Stimulated activated CD4-positive, alpha-beta T cell treated with anti-CD3 and anti-CD28 coated beads, Interleukin-15, amount 100 ng/mL, for 48 hours (primary cell): ENCODE results near the gene SPATA21.
"Not testable (repeated sequence)": the region's sequence is repeated elsewhere in the genome, so short reads cannot be mapped to it uniquely, and the experiment has no call there.

Experiments
- DNase-seq, 2 donors: peaks; one replicate each; pipeline ENCODE4 v3.0.0-alpha.2; 2020; ENCODE audit warnings: low read depth in 2 of 2

SPATA21 gene

GRCh38 chr1:16436946-16437474 is at the start of gene SPATA21:
SPATA21 (minus strand) TSS chr1:16437424; CDS start chr1:16431371, 6,053 bp downstream.
- DNase-seq: no peak

GRCh38 chr1:16487011-16487410 is 49.8 kb upstream of the SPATA21 start:
- DNase-seq: not testable (repeated sequence)

- DNase-seq: not testable (repeated sequence)
These were observed 49.1 kb upstream of the SPATA21 start for GRCh38 chr1:16486316-16486715.

- no peak for DNase-seq
These were observed 47.7 kb upstream of the SPATA21 start for GRCh38 chr1:16484931-16485330.

GRCh38 chr1:16484501-16484835 is 47.2 kb upstream of the SPATA21 start:
- no peak for DNase-seq

GRCh38 chr1:16483639-16484500 is 46.6 kb upstream of the SPATA21 start:
- DNase-seq: not testable (repeated sequence)

GRCh38 chr1:16483146-16483545 is 45.9 kb upstream of the SPATA21 start:
- DNase-seq: not testable (repeated sequence)

- no peak for DNase-seq
These were observed 40.9 kb upstream of the SPATA21 start for GRCh38 chr1:16478091-16478490.

- not testable (repeated sequence) for DNase-seq
These were observed 38.8 kb upstream of the SPATA21 start for GRCh38 chr1:16475771-16476770.

GRCh38 chr1:16474891-16475290 is 37.7 kb upstream of the SPATA21 start:
- not testable (repeated sequence) for DNase-seq

- DNase-seq: no peak
These were observed 37.1 kb upstream of the SPATA21 start for GRCh38 chr1:16474166-16474800.

GRCh38 chr1:16468558-16468957 is 31.3 kb upstream of the SPATA21 start:
- DNase-seq: no peak

GRCh38 chr1:16464917-16465625 is 27.8 kb upstream of the SPATA21 start:
- no peak for DNase-seq

- DNase-seq: no peak
These were observed 25.6 kb upstream of the SPATA21 start for GRCh38 chr1:16462773-16463330.

- no peak for DNase-seq
These were observed 24.5 kb upstream of the SPATA21 start for GRCh38 chr1:16461681-16462080.

GRCh38 chr1:16459352-16459925 is 22.2 kb upstream of the SPATA21 start:
- DNase-seq: no peak

- no peak for DNase-seq
These were observed 21.6 kb upstream of the SPATA21 start for GRCh38 chr1:16458831-16459230.

- not testable (repeated sequence) for DNase-seq
These were observed 18.9 kb upstream of the SPATA21 start for GRCh38 chr1:16456151-16456550.

- not testable (repeated sequence) for DNase-seq
These were observed 17.7 kb upstream of the SPATA21 start for GRCh38 chr1:16454909-16455308.

GRCh38 chr1:16451841-16452528 is 14.8 kb upstream of the SPATA21 start:
- DNase-seq: no peak
